ENCODE data around the gene NECAB3. TPM values are rescaled to one million over a fixed set of nuclear protein-coding genes. Genes with fewer than 3 reads are reported as not detected.
"Not testable (repeated sequence)": the region's sequence is repeated elsewhere in the genome, so short reads cannot be mapped to it uniquely, and the experiment has no call there.

NECAB3 gene, protein sequence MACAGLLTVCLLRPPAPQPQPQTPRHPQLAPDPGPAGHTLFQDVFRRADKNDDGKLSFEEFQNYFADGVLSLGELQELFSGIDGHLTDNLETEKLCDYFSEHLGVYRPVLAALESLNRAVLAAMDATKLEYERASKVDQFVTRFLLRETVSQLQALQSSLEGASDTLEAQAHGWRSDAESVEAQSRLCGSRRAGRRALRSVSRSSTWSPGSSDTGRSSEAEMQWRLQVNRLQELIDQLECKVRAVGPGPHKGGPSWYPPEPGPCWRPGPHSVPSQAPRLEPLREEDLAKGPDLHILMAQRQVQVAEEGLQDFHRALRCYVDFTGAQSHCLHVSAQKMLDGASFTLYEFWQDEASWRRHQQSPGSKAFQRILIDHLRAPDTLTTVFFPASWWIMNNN
- total RNA-seq, result 18.2 and 31.9 TPM in 2 replicates

DNA sequence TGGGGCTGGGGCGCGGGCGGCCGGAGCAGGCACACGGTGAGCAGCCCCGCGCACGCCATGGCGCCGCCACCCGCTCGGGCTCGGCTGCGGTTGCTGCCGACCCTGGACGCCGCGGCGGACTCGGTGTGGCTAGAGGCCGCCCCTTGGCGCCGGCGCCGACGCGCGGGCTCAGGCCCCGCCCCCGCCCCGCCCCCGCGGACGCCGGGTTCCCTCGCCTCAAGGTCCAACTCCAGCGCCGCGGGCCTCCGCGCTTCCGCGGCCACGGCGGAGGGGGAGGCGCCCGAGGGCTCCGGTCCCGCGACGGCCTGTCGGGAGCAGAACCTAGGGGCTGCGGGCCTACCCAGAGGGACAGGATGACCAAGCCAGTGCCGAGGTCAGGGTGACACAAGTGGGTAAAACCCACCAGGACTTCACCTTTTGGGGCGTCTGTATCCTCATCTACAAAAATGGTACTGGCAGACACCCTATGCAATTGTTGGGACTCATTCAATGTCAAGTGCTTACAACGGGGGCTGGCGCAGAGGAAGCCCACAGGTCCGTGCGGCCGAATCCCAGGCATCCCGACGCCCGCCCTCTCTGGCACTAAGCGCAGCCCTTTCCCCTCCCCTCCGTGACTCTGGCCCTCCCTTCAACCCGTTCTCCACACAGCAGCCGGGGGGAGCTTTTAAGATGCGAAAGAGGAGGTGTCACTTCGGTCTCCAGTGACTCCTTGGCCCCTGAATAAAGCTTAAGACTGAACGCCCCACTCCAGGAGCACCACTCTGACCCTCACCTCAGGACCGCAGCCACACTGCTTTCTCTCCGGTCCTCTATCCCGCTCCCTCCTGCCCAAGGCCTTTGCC, at the start of gene NECAB3:
Gene NECAB3 (minus strand): TSS at position 135 of the 842 bp plus-strand sequence. CDS start 76 bp downstream, at position 59.
- DNase-seq (ENCODE audit: extremely low read depth, low read depth, low spot score), result no peak

DNA sequence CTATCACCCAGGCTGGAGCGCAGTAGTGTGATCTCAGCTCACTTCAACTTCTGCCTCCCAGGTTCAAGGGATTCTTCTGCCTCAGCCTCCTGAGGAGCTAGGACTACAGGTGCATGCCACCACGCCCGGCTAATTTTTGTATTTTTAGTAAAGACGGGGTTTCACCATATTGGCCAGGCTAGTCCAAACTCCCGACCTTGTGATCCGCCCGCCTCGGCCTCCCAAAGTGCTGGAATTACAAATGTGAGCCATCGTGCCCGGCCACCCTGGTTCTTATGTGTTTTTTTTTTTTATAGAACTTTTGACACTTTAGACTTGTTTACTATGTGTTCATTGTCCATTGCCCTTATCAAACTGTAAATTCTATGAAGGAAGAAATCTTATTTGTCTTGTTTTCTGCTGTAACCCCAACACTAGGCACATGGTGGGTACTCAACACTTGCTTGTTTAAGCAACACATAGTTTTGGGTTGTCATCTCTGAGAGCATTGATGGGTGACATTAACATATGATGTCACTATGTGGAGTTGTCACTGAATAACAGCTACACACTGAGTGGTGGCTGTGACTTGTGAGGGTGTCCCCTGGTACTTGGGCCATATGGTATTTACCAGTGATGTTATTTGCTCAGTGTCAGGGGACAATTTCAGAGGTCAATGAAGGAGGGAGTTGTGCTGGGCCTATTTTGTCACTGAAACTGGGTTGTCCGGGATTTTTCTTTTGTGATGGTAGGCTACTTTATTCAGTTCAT, 47.3 kb upstream of the NECAB3 start:
- no peak for DNase-seq (ENCODE audit: extremely low read depth, low read depth, low spot score)

DNA sequence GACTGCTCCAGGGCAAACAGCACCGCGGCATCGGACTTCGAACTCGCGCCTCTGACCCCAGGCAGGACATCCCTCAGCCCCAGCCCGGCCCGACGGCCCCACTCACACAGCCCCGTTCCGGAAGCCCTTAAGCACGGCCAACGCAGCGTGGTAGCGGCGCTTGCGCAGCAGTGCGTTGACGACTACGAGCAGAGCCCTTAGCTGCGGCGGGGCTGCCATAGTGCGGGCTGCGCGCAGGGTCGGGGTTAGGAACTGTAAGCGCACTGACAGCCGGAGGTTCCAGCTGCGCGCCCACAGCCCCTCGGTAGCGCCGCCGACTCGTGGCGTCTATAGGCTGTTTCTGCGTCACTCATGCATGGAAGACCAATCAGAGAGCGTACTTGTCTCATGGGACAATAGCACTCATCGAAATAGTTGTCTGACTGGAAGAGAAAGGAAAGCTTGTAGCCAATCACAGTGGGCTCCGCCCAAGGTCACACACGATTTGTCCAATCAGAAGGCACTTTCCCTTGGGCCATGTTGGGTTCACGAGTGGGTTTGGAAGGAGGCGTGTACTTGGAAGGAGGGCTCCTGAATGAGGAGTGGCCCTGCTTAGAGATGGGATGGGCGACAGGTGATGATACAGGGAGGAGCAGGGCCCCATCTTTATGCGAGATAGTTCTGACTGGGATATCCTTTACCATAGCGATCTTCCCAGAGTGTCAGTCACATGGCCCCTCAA, 45.9 kb upstream of the NECAB3 start, which contains the start of gene PXMP4:
Gene PXMP4 (minus strand): TSS at position 322 of the 721 bp plus-strand sequence. CDS start 103 bp downstream, at position 219.
- DNase-seq (ENCODE audit: extremely low read depth, low read depth, low spot score), result peak; percentile 96

DNA sequence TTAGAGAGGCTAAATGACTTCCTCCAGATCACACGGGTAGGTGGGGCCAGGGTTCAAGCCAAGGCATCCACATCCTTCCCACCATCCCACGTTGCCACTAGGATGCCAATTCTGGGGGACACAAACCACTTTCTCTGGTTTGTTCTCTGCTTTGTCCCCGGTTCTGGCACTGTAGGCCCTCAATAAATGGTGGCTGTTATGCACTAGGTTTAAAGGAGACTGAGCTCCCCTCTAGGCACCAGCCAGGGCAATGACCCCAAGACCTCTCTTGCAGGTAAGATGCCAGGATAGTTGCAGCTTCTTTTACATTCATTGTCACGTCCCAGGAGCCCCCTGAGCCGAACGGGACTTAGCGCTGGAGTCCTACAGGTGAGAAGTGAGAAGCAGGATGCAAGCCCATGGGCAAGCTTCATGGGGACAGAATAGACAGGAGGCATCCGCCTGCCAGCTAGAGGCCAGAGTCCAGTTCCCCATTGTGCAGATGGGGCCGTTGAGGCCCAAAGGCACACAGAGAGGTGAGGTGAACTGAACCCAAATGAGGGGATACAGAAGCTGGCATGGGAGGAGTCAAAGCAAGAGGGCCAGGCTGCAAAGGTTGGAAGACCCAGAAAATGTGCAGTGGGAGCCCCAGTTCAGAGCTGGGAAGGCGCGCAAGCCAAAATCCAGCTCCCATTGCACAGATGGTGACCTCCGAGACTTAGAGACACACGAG, 45.2 kb upstream of the NECAB3 start:
- DNase-seq (ENCODE audit: extremely low read depth, low read depth, low spot score), result no peak

DNA sequence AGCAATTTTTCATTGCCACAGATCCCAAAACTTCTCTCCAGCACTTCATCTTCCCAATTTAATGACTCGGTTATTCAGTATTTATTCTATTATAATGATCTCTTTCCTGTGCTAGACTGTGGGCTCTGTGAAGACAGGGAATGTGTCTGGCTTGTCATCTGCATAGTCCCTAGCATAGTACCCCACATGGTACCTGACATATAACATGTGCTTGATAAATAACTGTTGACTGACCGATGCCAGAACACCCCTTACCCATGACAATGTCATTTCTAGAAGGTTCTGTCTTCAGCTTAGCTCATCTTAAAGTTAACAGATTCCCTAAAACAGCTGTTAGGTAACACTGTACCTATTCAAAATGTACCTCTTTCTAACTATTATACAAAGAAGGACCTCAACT, 42.3 kb upstream of the NECAB3 start:
- DNase-seq (ENCODE audit: extremely low read depth, low read depth, low spot score), result no peak

DNA sequence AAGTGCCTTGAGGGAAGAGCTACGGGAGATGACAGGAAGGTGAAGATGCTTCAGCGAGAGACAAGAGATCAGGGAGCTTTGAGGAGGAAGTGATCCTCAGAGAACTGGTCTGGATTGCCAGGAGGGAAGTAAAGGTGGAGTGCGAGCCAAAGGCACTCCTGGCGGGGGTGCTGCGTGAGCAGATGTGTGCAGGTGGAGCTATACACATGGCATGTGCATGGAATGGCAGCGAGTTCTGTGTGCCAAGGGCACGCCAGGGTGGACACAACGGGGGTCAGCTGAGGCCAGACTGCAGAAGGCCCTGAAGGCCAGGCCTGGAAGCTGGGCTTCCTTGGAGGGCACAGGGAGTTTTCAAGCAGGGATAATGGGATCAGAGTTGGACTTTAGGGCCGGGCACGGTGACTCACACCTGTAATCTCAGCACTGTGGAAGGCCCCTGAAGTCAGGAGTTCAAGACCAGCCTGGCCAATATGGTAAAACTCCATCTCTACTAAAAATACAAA, 39.7 kb upstream of the NECAB3 start:
- DNase-seq (ENCODE audit: extremely low read depth, low read depth, low spot score), result no peak

DNA sequence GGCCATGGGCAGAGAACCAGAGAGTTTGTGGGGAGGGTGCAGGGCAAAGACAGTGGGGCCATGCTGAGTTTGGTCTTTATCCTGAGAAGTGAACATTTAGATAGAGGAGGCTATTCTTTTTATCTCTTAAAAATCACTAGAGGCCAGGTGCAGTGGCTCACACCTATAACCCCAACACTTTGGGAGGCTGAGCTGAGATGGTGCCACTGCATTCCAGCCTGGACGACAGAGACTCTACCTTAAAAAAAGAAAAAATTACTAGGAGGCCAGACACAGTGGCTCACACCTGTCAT, 37.2 kb upstream of the NECAB3 start:
- no peak for DNase-seq (ENCODE audit: extremely low read depth, low read depth, low spot score)

DNA sequence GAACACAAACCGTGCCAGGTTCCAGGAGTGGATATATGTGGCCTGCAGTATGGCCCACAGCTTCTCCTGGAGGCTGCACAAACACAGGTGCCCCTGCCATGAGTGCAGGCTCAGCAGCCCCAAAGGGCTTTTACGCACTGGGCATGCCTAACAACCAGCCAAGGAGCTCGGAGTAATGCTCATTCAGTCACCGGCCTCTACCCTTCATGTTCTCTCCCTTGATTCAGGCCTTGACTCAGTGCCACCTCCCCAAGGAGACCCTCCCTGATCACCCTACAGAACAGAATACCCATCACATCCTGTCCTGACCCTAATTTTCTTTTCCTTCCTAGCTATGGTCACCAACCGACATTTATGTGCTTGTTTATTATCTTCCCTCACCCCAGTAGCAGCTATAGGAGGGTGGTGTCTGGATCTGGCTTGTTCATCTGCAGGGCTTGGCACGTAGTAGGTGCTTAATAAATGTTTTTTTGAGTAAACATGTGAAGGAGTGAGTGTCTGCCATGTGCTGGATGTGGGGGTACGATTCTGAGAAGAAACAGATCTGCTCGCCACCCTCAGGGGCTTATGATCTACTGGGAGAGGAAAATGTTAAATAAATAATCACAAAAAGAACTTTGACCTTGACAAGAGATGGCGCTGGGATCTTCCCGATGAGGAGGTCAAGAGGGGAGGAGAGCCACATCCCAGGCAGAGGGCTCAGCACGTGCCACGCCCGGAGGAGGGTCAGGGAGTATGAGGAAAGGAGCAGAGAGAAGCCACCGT, 36.6 kb upstream of the NECAB3 start:
- no peak for DNase-seq (ENCODE audit: extremely low read depth, low read depth, low spot score)

DNA sequence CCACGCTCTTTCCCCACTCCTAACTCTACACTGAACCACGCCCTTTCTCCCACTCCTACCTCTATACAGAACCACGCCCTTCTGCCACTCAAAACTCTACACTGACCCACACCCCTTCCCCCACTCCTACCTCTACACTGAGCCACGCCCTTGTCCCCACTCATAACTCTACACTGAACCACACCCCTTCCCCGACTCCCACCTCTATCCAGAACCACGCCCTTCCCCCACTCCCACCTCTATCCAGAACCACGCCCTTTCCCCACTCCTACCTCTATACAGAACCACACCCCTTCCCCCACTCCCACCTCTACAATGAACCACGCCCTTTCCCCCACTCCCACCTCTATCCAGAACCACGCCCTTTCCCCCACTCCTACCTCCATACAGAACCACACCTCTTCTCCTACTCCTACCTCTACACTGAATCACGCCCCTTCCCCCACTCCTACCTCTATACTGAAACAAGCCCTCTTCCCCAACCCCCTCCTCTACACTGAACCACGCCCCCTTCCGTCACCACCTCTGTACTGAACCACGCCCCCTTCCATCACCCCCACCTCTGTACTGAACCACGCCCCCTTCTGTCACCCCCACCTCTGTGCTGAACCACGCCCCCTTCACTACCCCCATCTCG, 35.8 kb upstream of the NECAB3 start:
- no peak for DNase-seq (ENCODE audit: extremely low read depth, low read depth, low spot score)

DNA sequence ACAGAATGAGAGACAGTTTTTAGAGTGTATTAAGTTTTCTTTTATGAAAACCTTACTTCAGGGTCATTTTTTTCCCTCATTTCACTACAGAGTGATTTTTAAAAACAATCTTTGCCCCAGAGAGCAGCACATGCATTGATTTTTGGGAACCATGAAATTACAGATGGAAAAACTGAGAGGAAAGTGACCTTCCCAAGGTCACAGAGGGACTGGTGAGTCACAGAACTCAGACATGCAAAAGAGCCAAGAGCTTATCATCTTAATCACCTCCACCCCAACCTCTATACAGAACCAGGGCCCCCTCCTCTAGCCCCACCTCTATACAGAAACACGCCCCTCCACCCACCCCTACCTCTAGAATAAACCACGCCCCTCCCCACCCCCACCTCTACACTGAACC, 35.2 kb upstream of the NECAB3 start:
- no peak for DNase-seq (ENCODE audit: extremely low read depth, low read depth, low spot score)

DNA sequence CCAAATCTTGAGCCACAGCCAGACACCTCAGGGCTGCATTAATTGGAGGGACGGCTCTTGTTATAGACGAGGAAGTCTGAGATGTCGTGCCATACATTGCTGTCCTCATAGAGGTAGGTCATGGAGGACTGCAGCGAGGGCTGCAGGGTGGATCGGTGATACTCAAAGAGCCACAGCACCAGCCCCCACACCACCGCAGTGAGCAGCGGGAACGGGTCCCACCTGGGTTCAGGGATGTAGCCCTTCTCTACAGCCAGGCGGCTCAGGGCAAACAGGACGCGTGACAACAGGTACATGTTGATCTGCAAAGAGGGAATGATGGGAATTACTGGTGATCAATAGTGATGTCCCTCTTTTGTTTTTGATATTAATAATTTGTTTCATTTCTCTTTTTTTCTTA, 33.4 kb upstream of the NECAB3 start:
- DNase-seq (ENCODE audit: extremely low read depth, low read depth, low spot score), result no peak

DNA sequence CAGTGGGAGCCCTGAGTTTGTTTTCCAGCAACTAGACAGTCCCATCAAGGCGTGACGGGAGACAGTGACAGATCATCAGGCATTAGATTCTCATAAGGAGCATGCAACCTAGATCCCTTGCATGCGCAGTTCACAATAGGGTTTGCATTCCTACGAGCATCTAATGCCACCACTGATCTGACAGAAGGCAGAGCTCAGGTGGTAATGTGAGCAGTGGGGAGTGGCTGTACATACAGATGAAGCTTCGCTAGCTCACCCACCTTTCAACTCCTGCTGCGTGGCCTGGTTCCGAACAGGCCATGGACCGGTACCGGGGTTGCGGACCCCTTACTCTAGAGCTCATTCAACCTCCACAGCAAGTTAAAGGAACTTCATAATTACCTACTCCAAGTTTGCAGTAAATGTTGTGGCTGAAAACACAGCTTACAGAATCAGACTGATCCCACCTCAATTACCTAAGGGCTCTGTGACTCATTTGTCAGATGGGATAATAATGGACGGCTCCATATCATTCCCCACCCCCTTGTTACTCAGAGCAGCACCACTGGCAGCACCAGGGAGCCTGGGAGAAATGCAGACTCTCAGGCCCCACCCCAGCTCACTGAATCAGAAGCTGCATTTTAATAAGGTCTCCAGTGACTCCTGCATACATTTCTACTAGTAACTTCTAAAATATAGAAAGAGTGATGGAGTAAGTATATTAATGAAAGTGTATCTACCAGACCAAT, 30.1 kb upstream of the NECAB3 start:
- DNase-seq (ENCODE audit: extremely low read depth, low read depth, low spot score), result no peak

DNA sequence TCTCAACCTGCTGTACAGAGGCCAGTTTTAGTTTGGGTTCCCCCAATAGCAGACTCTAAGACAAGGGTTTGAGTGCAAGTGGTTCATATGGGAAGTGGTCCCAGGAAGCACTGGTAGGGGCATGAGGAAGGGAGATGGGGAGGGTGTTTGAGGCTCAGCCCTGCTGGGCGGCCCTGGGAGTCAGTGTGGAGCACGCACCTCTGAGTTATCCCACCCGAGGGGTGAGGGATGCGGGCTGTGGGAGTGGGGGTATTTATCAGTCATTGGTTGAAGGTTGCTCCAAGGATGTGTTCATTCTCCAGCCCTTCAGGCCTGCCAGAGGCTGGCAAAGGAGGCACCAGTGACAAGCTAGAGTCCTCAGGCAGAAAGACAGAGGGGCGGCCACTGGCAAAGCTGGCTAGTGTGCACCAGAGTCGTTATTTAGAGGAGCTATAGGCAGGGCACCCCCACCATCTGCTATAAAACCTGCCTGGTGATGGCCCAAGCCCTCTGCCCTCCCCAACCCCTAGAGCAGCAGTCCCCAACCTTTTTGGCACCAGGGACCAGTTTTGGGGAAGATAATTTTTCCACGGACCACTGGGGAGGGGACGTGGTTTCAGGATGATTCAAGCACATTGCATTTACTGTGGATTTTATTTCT, 29.4 kb upstream of the NECAB3 start:
- DNase-seq (ENCODE audit: extremely low read depth, low read depth, low spot score), result no peak

DNA sequence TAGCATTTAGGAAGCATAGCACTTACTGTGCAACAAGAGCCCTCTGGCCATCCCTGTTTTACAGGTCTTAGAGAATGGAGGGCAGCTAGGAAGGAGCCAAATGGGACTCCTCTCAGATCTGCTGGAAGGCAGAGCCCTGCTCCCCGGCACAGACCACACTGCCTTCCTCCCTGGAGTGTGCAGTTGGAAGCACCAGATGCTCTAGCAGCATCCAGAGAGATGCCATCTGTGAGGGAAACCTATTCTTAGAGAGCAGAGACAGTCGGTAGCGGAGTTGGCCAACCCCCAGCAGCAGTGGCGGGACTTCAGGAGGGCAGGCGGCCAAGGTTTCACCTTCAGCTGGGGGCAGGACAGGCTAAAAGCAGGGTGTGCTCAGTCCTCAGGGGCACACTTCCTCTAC, 28.6 kb upstream of the NECAB3 start:
- DNase-seq (ENCODE audit: extremely low read depth, low read depth, low spot score), result no peak

DNA sequence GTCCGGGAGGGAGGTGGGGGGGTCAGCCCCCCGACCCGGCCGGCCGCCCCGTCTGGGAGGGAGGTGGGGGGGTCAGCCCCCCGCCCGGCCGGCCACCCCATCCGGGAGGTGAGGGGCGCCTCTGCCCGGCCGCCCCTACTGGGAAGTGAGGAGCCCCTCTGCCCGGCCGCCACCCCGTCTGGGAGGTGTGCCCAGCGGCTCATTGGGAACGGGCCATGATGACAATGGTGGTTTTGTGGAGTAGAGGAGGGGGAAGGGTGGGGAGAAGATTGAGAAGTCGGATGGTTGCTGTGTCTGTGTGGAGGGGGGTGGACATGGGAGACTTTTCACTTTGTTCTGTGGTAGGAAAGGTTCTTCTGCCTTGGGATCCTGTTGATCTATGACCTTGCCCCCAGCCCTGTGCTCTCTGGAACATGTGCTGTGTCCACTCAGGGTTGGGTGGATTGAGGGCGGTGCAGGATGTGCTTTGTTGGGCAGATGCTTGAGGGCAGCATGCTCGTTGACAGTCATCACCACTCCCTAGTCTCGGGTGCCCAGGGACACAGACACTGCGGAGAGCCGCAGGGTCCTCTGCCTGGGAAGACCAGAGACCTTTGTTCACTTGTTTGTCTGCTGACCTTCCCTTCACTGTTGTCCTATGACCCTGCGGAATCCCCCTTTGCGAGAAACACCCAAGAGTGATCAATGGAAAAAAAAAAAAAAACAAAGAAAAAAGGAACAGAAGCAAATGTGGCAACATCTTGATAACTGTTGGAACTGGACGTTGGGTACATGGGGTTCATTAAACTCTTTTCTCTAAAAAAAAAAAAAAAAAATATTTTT, 27.6 kb upstream of the NECAB3 start:
- DNase-seq (ENCODE audit: extremely low read depth, low read depth, low spot score), result no peak

DNA sequence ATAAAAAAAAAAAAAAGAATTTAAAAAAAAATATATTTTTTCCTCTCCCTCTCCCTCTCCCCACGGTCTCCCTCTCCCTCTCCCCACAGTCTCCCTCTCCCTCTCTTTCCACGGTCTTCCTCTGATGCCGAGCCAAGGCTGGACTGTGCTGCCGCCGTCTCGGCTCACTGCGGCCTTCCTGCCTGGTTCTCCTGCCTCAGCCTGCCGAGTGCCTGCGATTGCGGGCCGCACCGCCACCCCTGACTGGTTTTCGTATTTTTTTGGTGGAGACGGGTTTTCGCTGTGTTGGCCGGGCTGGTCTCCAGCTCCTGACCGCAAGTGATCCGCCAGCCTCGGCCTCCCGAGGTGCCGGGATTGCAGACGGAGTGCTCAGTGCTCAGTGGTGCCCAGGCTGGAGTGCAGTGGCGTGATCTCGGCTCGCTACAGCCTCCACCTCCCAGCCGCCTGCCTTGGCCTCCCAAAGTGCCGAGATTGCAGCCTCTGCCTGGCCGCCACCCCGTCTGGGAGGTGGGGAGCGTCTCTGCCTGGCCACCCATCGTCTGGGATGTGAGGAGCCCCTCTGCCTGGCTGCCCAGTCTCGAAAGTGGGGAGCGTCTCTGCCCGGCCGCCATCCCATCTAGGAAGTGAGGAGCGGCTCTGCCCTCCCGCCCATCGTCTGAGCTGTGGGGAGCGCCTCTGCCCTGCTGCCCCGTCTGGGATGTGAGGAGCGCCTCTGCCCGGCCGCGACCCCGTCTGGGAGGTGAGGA, 26.6 kb upstream of the NECAB3 start:
- not testable (repeated sequence) for DNase-seq (ENCODE audit: extremely low read depth, low read depth, low spot score)

All from glomerular endothelial cell (primary cell).